22Rv1 (cell line): ENCODE data around the gene ZNHIT3.
A peak's percentile ranks its signal among the peaks of the same experiment; 100 is the strongest.

ENCODE experiments used
- H3K27ac ChIP-seq: fragments of 450-650 bp; 2 replicates; pipeline ENCODE4 v1.5.1; 2017
- CTCF ChIP-seq: fragments of 450-650 bp; IDR thresholded peaks from 2 replicates; pipeline ENCODE4 v1.5.1; 2017; ENCODE audit warnings: mild to moderate bottlenecking
- ZFX ChIP-seq: fragments of 450-650 bp; IDR thresholded peaks from 2 replicates; pipeline ENCODE4 v1.6.1; 2017; ENCODE audit warnings: antibody characterized with exemption, borderline replicate concordance

The ZNHIT3 gene

GRCh38 chr17:36460265-36460937 lies 26.1 kb upstream of the ZNHIT3 start:
- no peak overlapping the region for H3K27ac ChIP-seq
- TF ChIP-seq ZFX (no peak), CTCF (no peak)

GRCh38 chr17:36461330-36462110 lies 25.0 kb upstream of the ZNHIT3 start:
- no peak overlapping the region for H3K27ac ChIP-seq
- TF ChIP-seq CTCF (no peak), ZFX (no peak)

- TF ChIP-seq ZFX (no peak), CTCF (peak; percentile 46)
- H3K27ac ChIP-seq, result no peak overlapping the region
Measured at GRCh38 chr17:36463916-36464764, 22.3 kb upstream of the ZNHIT3 start.

GRCh38 chr17:36464765-36465088 lies 21.8 kb upstream of the ZNHIT3 start:
- no peak for TF ChIP-seq ZFX
- TF ChIP-seq CTCF, result no peak
- H3K27ac ChIP-seq, result no peak overlapping the region

DNA sequence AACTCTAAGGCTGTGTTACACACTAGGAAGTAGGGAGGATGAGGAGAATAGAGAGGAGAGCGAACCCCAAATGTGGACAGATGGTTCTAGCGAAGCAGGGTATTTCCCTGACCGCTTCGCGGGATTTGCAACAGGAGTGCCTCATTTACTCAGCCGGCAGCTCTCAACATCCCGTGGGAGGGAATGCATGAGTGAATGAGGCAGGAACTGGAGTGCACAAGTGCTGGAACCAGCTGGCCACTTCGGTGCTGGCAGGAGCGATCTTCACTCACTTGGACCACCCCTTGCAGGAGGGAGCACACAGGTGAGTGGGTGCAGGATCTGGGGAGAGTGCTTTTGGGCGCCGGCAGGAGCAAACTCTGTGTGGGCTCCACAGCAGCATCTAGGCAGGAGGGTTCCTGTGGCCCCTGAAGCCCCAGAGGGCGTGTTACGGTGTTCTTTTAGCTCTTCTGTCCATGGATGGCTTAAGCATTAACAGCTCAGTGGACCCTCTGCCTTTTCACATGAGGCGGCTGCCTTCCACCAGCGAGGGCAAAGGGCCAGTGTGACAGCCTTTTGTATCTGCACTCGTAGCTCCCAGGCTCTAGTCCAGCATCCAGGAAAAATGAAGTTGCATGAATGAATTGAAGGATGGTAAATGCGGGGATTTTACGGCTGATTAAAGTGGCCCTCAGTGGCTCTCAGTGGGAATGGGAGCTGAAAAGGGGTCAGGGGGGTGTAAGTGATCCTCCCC lies 17.4 kb upstream of the ZNHIT3 start:
- TF ChIP-seq CTCF (no peak), ZFX (no peak)

GRCh38 chr17:36469733-36470132 lies 16.7 kb upstream of the ZNHIT3 start:
- H3K27ac ChIP-seq, result no peak overlapping the region
- TF ChIP-seq CTCF, result no peak
- no peak for TF ChIP-seq ZFX

More for the DNA sequence above, 17.4 kb upstream of the ZNHIT3 start:
- H3K27ac ChIP-seq, result no peak overlapping the region
